Measurements from ENCODE around the gene B3GALT6. TPM values are rescaled to one million over a fixed set of nuclear protein-coding genes. Genes with fewer than 3 reads are reported as not detected.

Gene B3GALT6
- total and polyA plus RNA-seq, 2 experiments from 2014 or later, result 5.5 to 26.5 TPM

- Histone ChIP-seq H3K4me3 (no peak overlapping the region), H4K20me1 (replicated peaks; ENCODE audit: insufficient read depth) (no peaks in the 10 kb centered on the region), H3K9me2 (ENCODE audit: insufficient read depth) (no peaks in the 10 kb centered on the region), H3K27ac (ENCODE audit: low read depth) (no peak overlapping the region), H2AFZ (no peak overlapping the region), H3K4me2 (no peak overlapping the region), H3K79me2 (replicated peaks; ENCODE audit: insufficient read depth) (no peaks in the 10 kb centered on the region), H3K27me3 (ENCODE audit: insufficient read depth) (no peaks in the 10 kb centered on the region), H3F3A (replicated peaks; ENCODE audit: low read depth) (no peaks in the 10 kb centered on the region), H3K4me1 (ENCODE audit: insufficient read depth) (no peaks in the 10 kb centered on the region), H3K36me3 (ENCODE audit: insufficient read depth) (no peaks in the 10 kb centered on the region)
- Mint-ChIP-seq H3K27me3 (ENCODE audit: insufficient read depth, low read depth, poor library complexity) (peaks cover 4% of the 10 kb centered on the region), H3K9me3 (no peaks in the 10 kb centered on the region), H3K4me1 (no peaks in the 10 kb centered on the region), H3K27ac (no peak overlapping the region), H3K36me3 (ENCODE audit: low read depth) (no peaks in the 10 kb centered on the region), H3K4me3 (no peak overlapping the region)
- DNase-seq (ENCODE audit: low spot score) (no peak), ATAC-seq (no peak)
- no peak for TF ChIP-seq ZNF331 (CRISPR knock-in tag; IDR thresholded peaks at IDR 0.05; ENCODE audit: low read depth)
- no peak for TF ChIP-seq STAT1 (IDR thresholded peaks at IDR 0.05; ENCODE audit: unreplicated experiment)
- TF ChIP-seq CREB1 (CRISPR knock-in tag; IDR thresholded peaks at IDR 0.05; ENCODE audit: low read depth), result no peak
- TF ChIP-seq ETS1 (IDR thresholded peaks at IDR 0.05), result no peak
- TF ChIP-seq ZNF114 (CRISPR knock-in tag; IDR thresholded peaks at IDR 0.05), result no peak
- TF ChIP-seq POLR2AphosphoS5 (IDR thresholded peaks at IDR 0.05; ENCODE audit: low read depth), result no peak
- TF ChIP-seq REST (IDR thresholded peaks at IDR 0.05; ENCODE audit: unreplicated experiment), result no peak
- TF ChIP-seq EZH2 (IDR thresholded peaks at IDR 0.05; ENCODE audit: low read depth, unreplicated experiment), result no peak
- TF ChIP-seq EZH2phosphoT487 (IDR thresholded peaks at IDR 0.05; ENCODE audit: unreplicated experiment), result no peak
- TF ChIP-seq NANOG (IDR thresholded peaks at IDR 0.05; ENCODE audit: borderline replicate concordance), result no peak
- no peak for TF ChIP-seq JUNB (IDR thresholded peaks at IDR 0.05; ENCODE audit: unreplicated experiment)
- no peak for TF ChIP-seq ZNF462 (CRISPR knock-in tag; IDR thresholded peaks at IDR 0.05)
- TF ChIP-seq CTCF (conservative IDR thresholded peaks at IDR 0.05; ENCODE audit: low read depth in 2 of 2), result no peak
Observed at GRCh38 chr1:1240348-1240732, 8.3 kb downstream of the B3GALT6 start.

All from GM23338 (cell line).